PC-9 (cell line): ENCODE data around the gene EFNA4. TPM values are rescaled to one million over a fixed set of nuclear protein-coding genes. Genes with fewer than 3 reads are reported as not detected.

Experiments
- BruUV-seq: library from RNA; stranded (reverse); fragments of 400-500 nt; replicated peaks from 2 replicates; lab custom pipeline; 2021; lab: Mats Ljungman, UMichigan
- CTCF ChIA-PET: fragments of 300-600 bp; sonication (Branson Sonifier 250); formaldehyde crosslinking; loops from one replicate; lab custom pipeline; 2022; ENCODE audit warnings: antibody characterized with exemption; lab: Charles Lee
- POLR2A ChIA-PET: fragments of 300-600 bp; sonication (Branson Sonifier 250); formaldehyde crosslinking; loops from one replicate; lab custom pipeline; 2022; ENCODE audit warnings: antibody characterized with exemption; ENCODE audit not compliant: unreplicated experiment; lab: Charles Lee
- DNase-seq, 2 experiments: peaks; one replicate each; pipeline versions ENCODE4 v3.0.0 to v3.0.0-alpha.2; 2015 to 2022; ENCODE audit warnings: mixed read lengths in 1 of 2
- H2AFZ ChIP-seq: fragments of 200-600 bp; sonication (generic); 2 replicates; pipeline ENCODE4 v1.8.1; 2017; ENCODE audit warnings: antibody characterized with exemption
- H3F3A ChIP-seq: fragments of 200-600 bp; sonication (generic); 2 replicates; pipeline ENCODE4 v1.8.1; 2017; ENCODE audit warnings: antibody characterized with exemption, mild to moderate bottlenecking, low read depth; ENCODE audit not compliant: insufficient read depth
- H3K27ac ChIP-seq: fragments of 200-600 bp; sonication (generic); 2 replicates; pipeline ENCODE4 v1.6.1; 2016; ENCODE audit warnings: mixed run types
- H3K27me3 ChIP-seq: fragments of 200-600 bp; sonication (generic); 2 replicates; pipeline ENCODE4 v1.6.1; 2016; ENCODE audit warnings: low read depth, mixed run types; ENCODE audit not compliant: insufficient read depth
- H3K36me3 ChIP-seq: fragments of 200-600 bp; sonication (generic); 2 replicates; pipeline ENCODE4 v1.6.1; 2016; ENCODE audit warnings: low read depth, mixed run types
- H3K4me1 ChIP-seq: fragments of 200-600 bp; sonication (generic); replicated peaks from 2 replicates; pipeline ENCODE4 v1.6.1; 2016; ENCODE audit warnings: mixed run types; ENCODE audit not compliant: insufficient read depth
- H3K4me2 ChIP-seq: fragments of 200-600 bp; sonication (generic); 2 replicates; pipeline ENCODE4 v1.6.1; 2017; ENCODE audit warnings: mixed run types
- H3K4me3 ChIP-seq: fragments of 200-600 bp; sonication (generic); 2 replicates; pipeline ENCODE4 v1.6.1; 2016; ENCODE audit warnings: mixed run types
- H3K79me2 ChIP-seq: fragments of 200-600 bp; sonication (generic); 2 replicates; pipeline ENCODE4 v1.6.1; 2017; ENCODE audit warnings: low read depth, mixed run types
- H3K9me2 ChIP-seq: fragments of 200-600 bp; sonication (generic); 2 replicates; pipeline ENCODE4 v1.8.1; 2017; ENCODE audit warnings: mild to moderate bottlenecking; ENCODE audit not compliant: insufficient read depth
- H3K9me3 ChIP-seq: fragments of 200-600 bp; sonication (generic); 2 replicates; pipeline ENCODE4 v1.8.1; 2016; ENCODE audit warnings: low read depth; ENCODE audit not compliant: insufficient read depth
- H4K20me1 ChIP-seq: fragments of 200-600 bp; sonication (generic); 2 replicates; pipeline ENCODE4 v1.8.1; 2017; ENCODE audit not compliant: insufficient read depth
- EZH2 ChIP-seq: fragments of 200-600 bp; sonication (generic); IDR thresholded peaks from 2 replicates; pipeline ENCODE4 v1.8.0; 2017; ENCODE audit warnings: antibody characterized with exemption, low read depth
- intact Hi-C: fragments of 100-400 bp; cut with micrococcal nuclease; formaldehyde crosslinking; loops from one replicate; pipeline ENCODE4 v1.10.0; 2022; ENCODE audit not compliant: unreplicated experiment
- total RNA-seq: library from RNA; stranded (reverse); gene quantifications from 2 replicates; pipeline ENCODE4 v1.2.3, GENCODE V29; 2021
- TF ChIP-seq, protein P1 (sequence below): fragments of 200-600 bp; sonication (generic); conservative IDR thresholded peaks from 2 replicates; pipeline ENCODE4 v1.6.1; 2017; ENCODE audit warnings: mixed run types, antibody characterized with exemption, mild to moderate bottlenecking, moderate library complexity

The EFNA4 gene
- total RNA-seq, 1 experiment from 2014 or later = 14.0 TPM

- ChIA-PET POLR2A (no interaction called here), CTCF (interaction anchor here (0.6 kb wide), 1 partner anchor 166 kb away, joined by 3 read pairs; no protein-coding TSS in a partner anchor)
- H3K4me3 ChIP-seq = no peak overlapping the region
- peaks cover 27% of the 10 kb centered on the region; the same call in 1 of the 2 replicates for H3F3A ChIP-seq
- no peaks in the 10 kb centered on the region for H3K36me3 ChIP-seq
- H3K4me1 ChIP-seq = peaks cover 40% of the 10 kb centered on the region
- H3K4me2 ChIP-seq = 0 out of 2 replicates have a peak overlapping the region, but pooled peaks have one; percentile 4
- no peaks in the 10 kb centered on the region for H4K20me1 ChIP-seq
- peak in 1 of 2 experiments; percentile 28 for DNase-seq
- H3K27me3 ChIP-seq = peaks cover 35% of the 10 kb centered on the region
- H3K79me2 ChIP-seq = no peaks in the 10 kb centered on the region
- no peak overlapping the region for H2AFZ ChIP-seq
- no peak for TF ChIP-seq EZH2
- TF ChIP-seq, protein P1, sequence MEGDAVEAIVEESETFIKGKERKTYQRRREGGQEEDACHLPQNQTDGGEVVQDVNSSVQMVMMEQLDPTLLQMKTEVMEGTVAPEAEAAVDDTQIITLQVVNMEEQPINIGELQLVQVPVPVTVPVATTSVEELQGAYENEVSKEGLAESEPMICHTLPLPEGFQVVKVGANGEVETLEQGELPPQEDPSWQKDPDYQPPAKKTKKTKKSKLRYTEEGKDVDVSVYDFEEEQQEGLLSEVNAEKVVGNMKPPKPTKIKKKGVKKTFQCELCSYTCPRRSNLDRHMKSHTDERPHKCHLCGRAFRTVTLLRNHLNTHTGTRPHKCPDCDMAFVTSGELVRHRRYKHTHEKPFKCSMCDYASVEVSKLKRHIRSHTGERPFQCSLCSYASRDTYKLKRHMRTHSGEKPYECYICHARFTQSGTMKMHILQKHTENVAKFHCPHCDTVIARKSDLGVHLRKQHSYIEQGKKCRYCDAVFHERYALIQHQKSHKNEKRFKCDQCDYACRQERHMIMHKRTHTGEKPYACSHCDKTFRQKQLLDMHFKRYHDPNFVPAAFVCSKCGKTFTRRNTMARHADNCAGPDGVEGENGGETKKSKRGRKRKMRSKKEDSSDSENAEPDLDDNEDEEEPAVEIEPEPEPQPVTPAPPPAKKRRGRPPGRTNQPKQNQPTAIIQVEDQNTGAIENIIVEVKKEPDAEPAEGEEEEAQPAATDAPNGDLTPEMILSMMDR = no peak
- intact Hi-C loops = no loop called here
- H3K9me3 ChIP-seq = no peaks in the 10 kb centered on the region
- BruUV-seq = no TSS peak
- H3K27ac ChIP-seq = no peak overlapping the region
- no peaks in the 10 kb centered on the region for H3K9me2 ChIP-seq
Measured at GRCh38 chr1:155077346-155077745, 13.8 kb downstream of the EFNA4 start.

DNA sequence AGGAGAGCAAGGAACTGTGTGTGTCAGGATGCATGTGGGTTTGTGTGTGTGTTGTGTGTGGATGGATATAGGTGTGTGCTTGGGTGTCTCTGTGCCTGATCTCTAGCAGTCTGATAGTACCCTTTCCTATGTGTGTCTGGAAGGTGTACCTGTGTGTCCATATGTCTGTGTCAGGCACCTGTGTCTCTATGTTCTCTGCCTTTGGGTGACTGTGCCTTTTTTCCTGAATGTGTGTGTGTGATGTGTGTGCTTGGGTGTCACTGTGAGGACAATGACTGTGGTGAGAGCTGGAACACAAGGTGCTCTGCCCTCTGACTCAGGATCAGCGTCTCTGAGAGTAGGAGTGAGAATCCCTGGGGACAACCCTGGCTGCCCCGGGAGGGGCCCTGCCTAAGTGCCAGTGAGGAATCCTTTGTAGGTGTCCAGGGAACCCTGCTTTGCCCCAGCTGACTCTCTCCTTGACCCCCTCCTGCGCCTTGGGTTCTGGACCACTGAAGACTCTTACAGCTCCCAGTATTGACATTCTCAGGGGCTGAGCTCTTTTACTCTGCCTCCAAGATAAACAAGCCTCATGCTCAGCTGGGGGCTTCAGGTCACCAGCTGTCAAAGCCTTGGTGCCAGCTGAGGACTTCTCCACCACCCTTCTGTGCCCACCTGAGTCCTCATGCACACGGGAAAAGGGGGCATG is 14.4 kb downstream of the EFNA4 start:
- no peak overlapping the region for H2AFZ ChIP-seq
- intact Hi-C loops = no loop called here
- BruUV-seq = no TSS peak
- peaks cover 45% of the 10 kb centered on the region for H3K4me1 ChIP-seq
- no peaks in the 10 kb centered on the region for H4K20me1 ChIP-seq
- peaks cover 30% of the 10 kb centered on the region; the same call in 1 of the 2 replicates for H3F3A ChIP-seq
- no peaks in the 10 kb centered on the region for H3K36me3 ChIP-seq
- H3K79me2 ChIP-seq = no peaks in the 10 kb centered on the region
- H3K4me2 ChIP-seq = peak overlapping the region; percentile 88
- TF ChIP-seq, protein P1 = no peak
- no peak for TF ChIP-seq EZH2
- peak in 1 of 2 experiments; percentile 38 for DNase-seq
- no peaks in the 10 kb centered on the region for H3K9me2 ChIP-seq
- ChIA-PET CTCF (interaction anchor here (0.6 kb wide), 1 partner anchor 167 kb away, joined by 3 read pairs; no protein-coding TSS in a partner anchor), POLR2A (no interaction called here)
- H3K27me3 ChIP-seq = peaks cover 35% of the 10 kb centered on the region
- H3K9me3 ChIP-seq = no peaks in the 10 kb centered on the region
- 0 out of 2 replicates have a peak overlapping the region, but pooled peaks have one; percentile 63 for H3K4me3 ChIP-seq
- no peak overlapping the region for H3K27ac ChIP-seq

- H3K27me3 ChIP-seq = peaks cover 35% of the 10 kb centered on the region
- peak within 1 kb of the TSS; percentile 63; the same call in 1 of the 2 replicates for H3K4me3 ChIP-seq
- H3K9me2 ChIP-seq = no peaks in the 10 kb centered on the region
- peak within 1 kb of the TSS; percentile 88 for H3K4me2 ChIP-seq
- H3K27ac ChIP-seq = no peak within 1 kb of the TSS
- ChIA-PET CTCF (interaction anchor here (0.5 kb wide), 1 partner anchor 115 kb away, joined by 3 read pairs; no protein-coding TSS in a partner anchor), POLR2A (interaction anchor here (0.7 to 0.8 kb wide), 2 partner anchors 615 to 1370 kb away, joined by 6 to 9 read pairs; no protein-coding TSS in a partner anchor)
- no peaks in the 10 kb centered on the region for H3K36me3 ChIP-seq
- H3F3A ChIP-seq = peaks cover 32% of the 10 kb centered on the region; the same call in 1 of the 2 replicates
- no TSS peak for BruUV-seq
- peaks cover 53% of the 10 kb centered on the region for H3K4me1 ChIP-seq
- H2AFZ ChIP-seq = peak within 1 kb of the TSS; percentile 61; the same call in 1 of the 2 replicates
- peak; percentile 33 to 73 for DNase-seq
- no peaks in the 10 kb centered on the region for H3K79me2 ChIP-seq
- H3K9me3 ChIP-seq = no peaks in the 10 kb centered on the region
- no peak for TF ChIP-seq EZH2
- TF ChIP-seq, protein P1 = no peak
- intact Hi-C loops = no loop called here
- H4K20me1 ChIP-seq = no peaks in the 10 kb centered on the region
Measured at GRCh38 chr1:155078469-155079209, 15.1 kb downstream of the EFNA4 start, which contains the start of gene EFNA3. EFNA3 (plus strand) TSS chr1:155078837; CDS start chr1:155078942, 105 bp downstream.
